C4-2B (cell line): ENCODE results near the gene NAIF1.

Experiments used
- ZFX ChIP-seq: fragments of 450-650 bp; IDR thresholded peaks from 2 replicates; pipeline ENCODE4 v1.6.1; 2017
- TF ChIP-seq, protein P1 (sequence below): fragments of 450-650 bp; conservative IDR thresholded peaks from 2 replicates; pipeline ENCODE4 v1.5.1; 2017; ENCODE audit warnings: mild to moderate bottlenecking

- TF ChIP-seq, protein P1, sequence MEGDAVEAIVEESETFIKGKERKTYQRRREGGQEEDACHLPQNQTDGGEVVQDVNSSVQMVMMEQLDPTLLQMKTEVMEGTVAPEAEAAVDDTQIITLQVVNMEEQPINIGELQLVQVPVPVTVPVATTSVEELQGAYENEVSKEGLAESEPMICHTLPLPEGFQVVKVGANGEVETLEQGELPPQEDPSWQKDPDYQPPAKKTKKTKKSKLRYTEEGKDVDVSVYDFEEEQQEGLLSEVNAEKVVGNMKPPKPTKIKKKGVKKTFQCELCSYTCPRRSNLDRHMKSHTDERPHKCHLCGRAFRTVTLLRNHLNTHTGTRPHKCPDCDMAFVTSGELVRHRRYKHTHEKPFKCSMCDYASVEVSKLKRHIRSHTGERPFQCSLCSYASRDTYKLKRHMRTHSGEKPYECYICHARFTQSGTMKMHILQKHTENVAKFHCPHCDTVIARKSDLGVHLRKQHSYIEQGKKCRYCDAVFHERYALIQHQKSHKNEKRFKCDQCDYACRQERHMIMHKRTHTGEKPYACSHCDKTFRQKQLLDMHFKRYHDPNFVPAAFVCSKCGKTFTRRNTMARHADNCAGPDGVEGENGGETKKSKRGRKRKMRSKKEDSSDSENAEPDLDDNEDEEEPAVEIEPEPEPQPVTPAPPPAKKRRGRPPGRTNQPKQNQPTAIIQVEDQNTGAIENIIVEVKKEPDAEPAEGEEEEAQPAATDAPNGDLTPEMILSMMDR: no peak
- TF ChIP-seq ZFX: no peak
These were observed 13.6 kb downstream of the NAIF1 start for GRCh38 chr9:128053560-128053959.
